ENCODE results near the gene ARID4A.

GRCh38 chr14:58398895-58399294 is 100.5 kb downstream of the ARID4A start:
- no peak for TF ChIP-seq CTCF (IDR thresholded peaks at IDR 0.05)
- no peak for TF ChIP-seq POLR2A (IDR thresholded peaks at IDR 0.05)
- no peak for TF ChIP-seq POLR2AphosphoS5 (IDR thresholded peaks at IDR 0.05)

All from breast epithelium (tissue), 3 donors.